HG02642 (cell line): ENCODE results near the gene INO80C.
"Not testable (repeated sequence)": the region's sequence is repeated elsewhere in the genome, so short reads cannot be mapped to it uniquely, and the experiment has no call there.

Experiments
- ATAC-seq: cut with Tn5 transposase; IDR thresholded peaks from one replicate; pipeline ENCODE4 v1.9.1; 2021; ENCODE audit warnings: mild to moderate bottlenecking; ENCODE audit not compliant: unreplicated experiment, poor library complexity

INO80C gene

GRCh38 chr18:35489913-35490490 is 7.8 kb downstream of the INO80C start:
- ATAC-seq = no peak

GRCh38 chr18:35489281-35489680 is 8.5 kb downstream of the INO80C start:
- ATAC-seq = not testable (repeated sequence)

DNA sequence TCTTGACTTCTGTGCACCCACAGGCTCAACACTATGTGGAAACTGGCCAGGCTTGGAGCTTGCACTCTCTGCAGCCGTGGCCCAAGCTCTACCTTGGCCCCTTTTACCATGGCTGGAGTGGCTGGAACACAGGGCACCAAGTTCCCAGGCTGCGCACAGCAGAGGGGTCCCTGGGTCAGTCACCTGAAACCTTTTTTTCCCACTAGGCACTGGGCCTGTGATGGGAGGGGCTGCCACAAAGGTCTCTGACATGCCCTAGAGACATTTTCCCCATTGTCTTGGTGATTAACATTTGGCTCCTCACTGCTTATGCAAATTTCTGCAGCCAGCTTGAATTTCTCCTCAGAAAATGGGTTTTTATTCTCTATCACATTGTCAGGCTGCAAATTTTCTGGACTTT is 9.4 kb downstream of the INO80C start:
- ATAC-seq = not testable (repeated sequence)

DNA sequence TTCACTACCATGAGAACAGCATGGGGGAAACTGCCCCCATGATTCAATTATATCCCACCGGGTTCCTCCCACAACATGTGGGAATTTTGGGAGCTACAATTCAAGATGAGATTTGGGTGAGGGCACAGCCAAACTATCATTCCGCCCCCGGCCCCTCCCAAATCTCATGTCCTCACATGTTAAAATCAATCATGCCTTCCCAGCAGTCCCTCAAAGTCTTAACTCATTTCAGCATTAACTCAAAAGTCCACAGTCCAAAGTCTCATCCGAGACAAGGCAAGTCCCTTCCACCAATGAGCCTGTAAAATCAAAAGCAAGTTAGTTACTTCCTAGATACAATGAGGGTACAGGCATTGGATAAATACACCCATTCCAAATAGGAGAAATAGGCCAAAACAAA is 10.2 kb downstream of the INO80C start:
- ATAC-seq = not testable (repeated sequence)

DNA sequence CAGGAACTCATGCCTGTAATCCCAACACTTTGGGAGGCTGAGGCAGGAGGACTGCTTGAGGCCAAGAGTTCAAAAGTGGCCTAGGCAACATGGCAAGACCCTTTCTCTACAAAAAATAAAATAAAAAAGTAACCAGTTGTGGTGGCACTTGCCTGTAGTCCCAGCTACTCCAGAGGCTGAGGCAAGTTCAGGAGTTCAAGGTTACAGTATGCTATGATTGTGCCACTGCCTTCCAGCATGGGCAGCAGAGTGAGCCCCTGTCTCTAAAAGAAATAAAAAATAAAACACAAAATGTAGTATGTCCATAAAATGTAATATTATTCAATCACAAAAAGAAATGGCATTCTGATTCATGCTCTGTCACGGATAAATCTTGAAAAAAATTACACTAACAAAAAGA is 11.9 kb downstream of the INO80C start:
- ATAC-seq = no peak

DNA sequence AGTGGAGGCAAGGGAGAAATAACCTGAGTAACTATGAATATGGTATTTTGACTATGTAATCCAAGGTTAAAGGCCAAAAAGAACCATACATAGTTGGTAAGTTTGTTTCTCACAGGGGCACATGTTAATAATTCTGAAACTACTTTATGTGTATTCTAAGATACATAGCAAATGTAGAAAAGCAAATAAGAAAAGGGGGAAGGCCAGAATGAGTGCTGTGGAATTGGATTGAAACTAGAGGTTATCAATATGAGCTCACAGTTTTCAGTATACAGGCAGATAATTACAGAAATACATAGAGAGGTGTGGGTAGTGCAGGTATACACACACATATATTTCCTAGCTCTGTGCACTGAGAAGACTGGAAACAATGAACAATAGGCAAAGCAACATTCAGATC is 13.7 kb downstream of the INO80C start:
- ATAC-seq = peak; percentile 64

- no peak for ATAC-seq
These were observed 15.8 kb downstream of the INO80C start for GRCh38 chr18:35481960-35482366.

DNA sequence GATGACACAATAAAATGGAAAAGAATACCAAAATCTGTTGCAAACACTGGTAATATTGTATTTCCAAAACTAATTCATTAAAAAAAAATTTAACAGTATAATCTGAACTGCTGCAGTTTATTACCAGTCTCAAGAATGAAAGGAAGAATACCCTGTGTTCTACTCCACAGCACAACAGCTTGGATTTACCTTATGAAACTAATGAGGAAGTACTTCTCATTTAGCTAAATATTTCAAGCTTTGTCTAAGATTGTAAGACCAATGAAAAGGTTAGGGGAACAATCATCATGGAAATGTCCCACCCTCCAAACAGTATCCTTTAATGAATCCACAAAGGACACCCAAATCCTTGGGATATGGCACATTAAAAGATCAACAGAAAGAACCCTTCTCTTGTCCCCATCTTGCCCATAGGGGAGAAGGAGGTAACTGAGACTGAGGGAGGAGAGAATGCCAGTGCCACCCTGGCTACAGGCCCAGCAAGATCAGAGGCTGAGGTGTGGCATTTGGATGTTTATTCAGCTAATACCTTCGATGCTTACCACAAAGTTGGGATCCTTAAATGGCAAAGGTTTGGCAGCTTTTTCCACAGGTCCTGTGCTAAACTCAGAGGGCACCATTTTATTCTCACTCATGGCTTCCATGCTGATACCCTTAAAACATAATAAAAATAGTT is 17.7 kb downstream of the INO80C start:
- ATAC-seq = no peak

- no peak for ATAC-seq
These were observed 19.0 kb downstream of the INO80C start for GRCh38 chr18:35478520-35479435.

DNA sequence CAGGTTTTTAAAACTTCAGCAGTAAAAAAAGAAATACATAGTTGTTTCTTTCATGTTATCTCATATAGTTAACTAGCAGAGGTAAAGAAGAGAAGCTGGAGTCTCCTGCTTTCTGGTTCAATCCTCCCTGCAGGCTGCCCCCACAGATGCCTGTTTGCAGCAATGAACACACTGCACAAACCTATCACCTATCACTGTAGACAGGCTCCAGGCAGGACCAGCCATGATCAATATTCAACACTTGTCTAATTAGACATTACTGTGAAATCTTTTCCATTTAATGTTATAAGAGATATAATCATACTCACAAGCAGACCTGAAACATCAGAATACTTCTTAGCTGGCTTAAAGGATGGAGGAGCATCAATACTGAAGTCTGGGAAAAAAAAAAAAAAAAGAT is 19.8 kb downstream of the INO80C start:
- ATAC-seq = no peak

DNA sequence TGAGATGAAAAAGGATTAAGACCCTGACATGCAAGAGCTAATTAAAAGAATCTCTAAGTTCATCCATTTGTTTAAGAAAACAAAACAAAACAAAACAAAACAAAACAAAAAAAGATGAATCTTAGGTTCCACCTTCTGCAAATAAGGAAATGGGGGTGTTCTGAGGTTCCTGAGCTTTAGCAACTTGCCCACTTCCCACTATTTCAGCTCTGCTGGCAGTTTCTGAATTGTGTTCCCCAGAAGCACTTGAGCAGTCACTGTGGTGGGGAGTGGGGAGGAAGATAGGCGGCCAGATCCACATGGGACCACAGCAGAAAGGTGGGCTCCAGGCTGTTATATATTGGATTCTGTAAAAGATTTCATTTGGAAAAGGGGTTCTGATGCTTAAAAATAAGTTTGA is 20.3 kb downstream of the INO80C start:
- ATAC-seq = no peak

DNA sequence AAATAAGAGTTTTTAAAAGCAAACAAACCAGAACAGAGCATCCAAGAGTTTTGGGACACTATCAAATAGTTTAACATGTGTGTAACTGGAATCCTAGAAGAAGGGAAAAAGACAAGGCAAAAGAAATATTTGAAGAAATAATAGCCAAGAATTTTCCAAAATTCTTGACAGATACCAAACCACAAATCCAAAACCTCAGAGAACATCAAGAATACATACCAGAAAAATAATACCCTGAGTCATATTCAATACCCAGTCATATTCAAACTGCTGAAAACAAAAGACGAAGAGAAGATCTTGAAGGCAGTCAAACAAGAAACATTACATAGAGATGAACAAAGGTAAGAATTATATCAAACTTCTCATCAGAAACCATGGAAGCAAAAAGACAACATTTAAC is 22.9 kb downstream of the INO80C start:
- ATAC-seq = no peak

- no peak for ATAC-seq
These were observed 24.2 kb downstream of the INO80C start for GRCh38 chr18:35473562-35473961.

DNA sequence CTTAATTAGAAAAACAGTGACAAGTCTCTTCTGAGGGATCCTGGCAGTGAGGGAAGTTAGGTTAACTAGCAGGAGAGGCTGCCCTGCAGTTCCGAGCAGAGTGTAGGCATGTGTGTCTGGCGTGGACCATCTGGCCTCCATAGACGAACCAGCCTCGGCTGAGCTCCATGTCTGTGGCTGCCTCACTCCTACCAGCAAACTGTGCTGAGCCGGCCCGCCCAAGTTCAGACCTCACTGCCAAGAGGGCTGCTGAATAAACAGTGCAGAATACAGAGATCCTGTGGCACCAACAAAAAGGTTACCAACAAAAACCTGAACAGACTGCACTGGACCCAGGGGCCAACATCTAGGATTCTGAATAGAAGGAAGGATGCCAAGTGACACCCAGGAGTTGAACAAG is 27.3 kb downstream of the INO80C start:
- ATAC-seq = no peak

GRCh38 chr18:35469725-35470124 is 28.0 kb downstream of the INO80C start:
- ATAC-seq = no peak

- ATAC-seq = no peak
These were observed 29.0 kb downstream of the INO80C start for GRCh38 chr18:35468711-35469110.

DNA sequence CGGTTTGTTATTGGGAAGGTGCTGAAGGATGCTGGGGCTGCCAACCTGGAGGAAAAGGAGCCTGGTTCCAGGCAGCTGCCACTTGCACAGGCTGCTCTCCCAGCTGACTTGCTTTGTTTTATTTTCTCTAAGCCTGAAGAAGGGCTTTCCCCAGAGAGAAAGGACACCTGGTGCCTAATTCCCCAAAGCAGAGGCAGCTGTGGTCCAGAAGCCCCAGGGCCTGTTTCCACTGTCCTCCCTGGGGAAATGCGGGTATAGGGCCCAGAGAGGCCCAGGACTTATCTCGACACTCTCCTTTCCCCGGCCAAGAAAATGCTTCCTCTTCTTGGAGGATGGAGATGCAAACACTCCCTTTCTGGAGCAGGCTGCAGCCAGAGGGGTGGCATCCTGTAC is 30.1 kb downstream of the INO80C start:
- peak; percentile 88 for ATAC-seq

- peak; percentile 20 for ATAC-seq
These were observed 30.7 kb downstream of the INO80C start for GRCh38 chr18:35466815-35467623.

DNA sequence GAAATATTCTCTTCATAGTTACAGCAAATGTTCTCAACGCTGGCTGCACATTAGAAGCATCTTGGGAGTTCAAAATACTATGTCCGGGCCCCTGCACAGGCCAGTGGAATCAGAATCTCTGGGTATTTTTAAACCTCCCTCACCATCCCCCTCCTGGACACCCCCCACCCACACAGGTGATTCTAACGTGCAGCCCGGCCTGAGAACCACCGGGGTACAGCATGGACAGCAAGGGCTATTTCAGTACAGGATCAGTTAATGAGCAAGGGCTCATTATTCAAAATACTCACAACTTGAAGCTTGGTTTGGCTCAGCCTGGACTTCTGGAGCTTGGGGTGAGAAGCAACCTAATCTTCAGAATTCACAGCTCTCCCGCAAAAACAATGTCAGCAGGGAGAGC is 31.4 kb downstream of the INO80C start:
- ATAC-seq = peak; percentile 28

DNA sequence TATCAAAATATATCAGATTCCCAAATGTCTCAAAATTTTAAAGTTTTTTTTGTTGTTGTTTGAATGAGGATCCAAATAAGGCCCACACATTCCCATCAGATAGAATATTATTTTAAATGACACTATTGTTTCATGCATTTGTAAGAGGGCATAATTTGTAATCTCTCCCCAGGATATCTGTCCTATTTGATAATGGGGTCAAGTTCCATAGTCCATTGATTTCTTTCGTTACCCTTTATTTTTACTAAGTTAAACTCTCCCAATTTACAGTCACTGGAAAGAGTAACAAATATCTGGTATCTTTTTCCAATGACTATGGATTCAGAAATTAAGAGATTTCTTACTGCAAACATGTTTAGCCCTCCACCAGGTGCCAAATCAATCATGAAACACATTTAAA is 32.4 kb downstream of the INO80C start:
- ATAC-seq = no peak
